GM21390 (cell line): ENCODE measurements around the gene CLBA1.
"Not testable (repeated sequence)": the region's sequence is repeated elsewhere in the genome, so short reads cannot be mapped to it uniquely, and the experiment has no call there.

ENCODE experiments used
- ATAC-seq: cut with Tn5 transposase; IDR thresholded peaks from one replicate; pipeline ENCODE4 v1.9.1; 2021; ENCODE audit not compliant: unreplicated experiment

Gene CLBA1

GRCh38 chr14:104947881-104948735 lies 37.5 kb upstream of the CLBA1 start:
- ATAC-seq = not testable (repeated sequence)

- ATAC-seq = no peak
Observed at GRCh38 chr14:104948736-104949031, 36.9 kb upstream of the CLBA1 start.

- ATAC-seq = not testable (repeated sequence)
Observed at GRCh38 chr14:104949406-104949955, 36.1 kb upstream of the CLBA1 start.

GRCh38 chr14:104950021-104950420 lies 35.6 kb upstream of the CLBA1 start:
- ATAC-seq = no peak

GRCh38 chr14:104950701-104951100 lies 34.9 kb upstream of the CLBA1 start:
- not testable (repeated sequence) for ATAC-seq

GRCh38 chr14:104951863-104952657 lies 33.5 kb upstream of the CLBA1 start:
- ATAC-seq = not testable (repeated sequence)

GRCh38 chr14:104953097-104953496 lies 32.5 kb upstream of the CLBA1 start:
- no peak for ATAC-seq

GRCh38 chr14:104953896-104954656 lies 31.5 kb upstream of the CLBA1 start:
- no peak for ATAC-seq

- no peak for ATAC-seq
Observed at GRCh38 chr14:104954746-104955395, 30.7 kb upstream of the CLBA1 start.

- no peak for ATAC-seq
Observed at GRCh38 chr14:104955396-104955770, 30.2 kb upstream of the CLBA1 start.

GRCh38 chr14:104956290-104956890 lies 29.2 kb upstream of the CLBA1 start:
- no peak for ATAC-seq

GRCh38 chr14:104957146-104958113 lies 28.2 kb upstream of the CLBA1 start:
- ATAC-seq = no peak

- ATAC-seq = no peak
Observed at GRCh38 chr14:104964546-104964945, 21.0 kb upstream of the CLBA1 start.

- no peak for ATAC-seq
Observed at GRCh38 chr14:104965561-104966231, 19.9 kb upstream of the CLBA1 start.

GRCh38 chr14:104966261-104966865 lies 19.2 kb upstream of the CLBA1 start:
- ATAC-seq = no peak

- ATAC-seq = no peak
Observed at GRCh38 chr14:104966981-104967385, 18.6 kb upstream of the CLBA1 start.

- ATAC-seq = no peak
Observed at GRCh38 chr14:104967386-104968152, 18.0 kb upstream of the CLBA1 start.

GRCh38 chr14:104968153-104968527 lies 17.4 kb upstream of the CLBA1 start:
- no peak for ATAC-seq
